GM10248 (cell line): ENCODE data around the gene BBS9.

Source experiments
- CTCF ChIA-PET: fragments of 300-600 bp; sonication (Branson Sonifier 250); formaldehyde crosslinking; extraction: SDS; loops from one replicate; lab custom pipeline; 2021; ENCODE audit warnings: antibody characterized with exemption; lab: Yijun Ruan, JAX
- POLR2A ChIA-PET: fragments of 350-650 bp; sonication (Branson Sonifier 250); formaldehyde crosslinking; extraction: SDS; loops from one replicate; lab custom pipeline; 2020; ENCODE audit warnings: antibody characterized with exemption; lab: Yijun Ruan, JAX
- DNase-seq: peaks from one replicate; pipeline ENCODE4 v3.0.0; 2012; ENCODE audit errors: extremely low spot score
- TF ChIP-seq, protein P1 (sequence below): IDR thresholded peaks from 2 replicates; pipeline ENCODE4 v1.5.1; 2012; ENCODE audit warnings: mild to moderate bottlenecking, low read depth; ENCODE audit errors: extremely low read depth, missing control alignments, control extremely low read depth

The BBS9 gene

DNA sequence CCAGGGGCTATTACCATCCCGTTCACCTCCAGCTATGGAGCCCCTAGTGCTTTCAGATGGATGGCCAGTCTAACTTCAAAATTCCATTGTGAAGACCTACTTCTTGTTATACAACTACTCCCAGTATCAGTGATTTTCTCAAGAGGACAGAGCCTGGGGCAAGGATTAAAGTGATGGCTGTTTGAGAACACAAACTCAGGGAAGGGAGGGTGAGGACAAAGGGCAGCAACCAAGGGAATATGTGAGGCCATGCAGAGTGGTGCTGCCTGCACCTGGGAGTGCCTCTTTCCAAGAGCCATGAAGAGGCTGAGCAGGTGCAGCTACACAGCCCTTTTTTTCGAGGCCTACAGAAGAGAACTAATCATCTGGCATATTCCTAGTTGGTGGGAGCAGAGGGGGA, 472.5 kb downstream of the BBS9 start:
- TF ChIP-seq, protein P1, sequence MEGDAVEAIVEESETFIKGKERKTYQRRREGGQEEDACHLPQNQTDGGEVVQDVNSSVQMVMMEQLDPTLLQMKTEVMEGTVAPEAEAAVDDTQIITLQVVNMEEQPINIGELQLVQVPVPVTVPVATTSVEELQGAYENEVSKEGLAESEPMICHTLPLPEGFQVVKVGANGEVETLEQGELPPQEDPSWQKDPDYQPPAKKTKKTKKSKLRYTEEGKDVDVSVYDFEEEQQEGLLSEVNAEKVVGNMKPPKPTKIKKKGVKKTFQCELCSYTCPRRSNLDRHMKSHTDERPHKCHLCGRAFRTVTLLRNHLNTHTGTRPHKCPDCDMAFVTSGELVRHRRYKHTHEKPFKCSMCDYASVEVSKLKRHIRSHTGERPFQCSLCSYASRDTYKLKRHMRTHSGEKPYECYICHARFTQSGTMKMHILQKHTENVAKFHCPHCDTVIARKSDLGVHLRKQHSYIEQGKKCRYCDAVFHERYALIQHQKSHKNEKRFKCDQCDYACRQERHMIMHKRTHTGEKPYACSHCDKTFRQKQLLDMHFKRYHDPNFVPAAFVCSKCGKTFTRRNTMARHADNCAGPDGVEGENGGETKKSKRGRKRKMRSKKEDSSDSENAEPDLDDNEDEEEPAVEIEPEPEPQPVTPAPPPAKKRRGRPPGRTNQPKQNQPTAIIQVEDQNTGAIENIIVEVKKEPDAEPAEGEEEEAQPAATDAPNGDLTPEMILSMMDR = no peak
- ChIA-PET CTCF (no interaction called here), POLR2A (no interaction called here)
- DNase-seq = no peak

DNA sequence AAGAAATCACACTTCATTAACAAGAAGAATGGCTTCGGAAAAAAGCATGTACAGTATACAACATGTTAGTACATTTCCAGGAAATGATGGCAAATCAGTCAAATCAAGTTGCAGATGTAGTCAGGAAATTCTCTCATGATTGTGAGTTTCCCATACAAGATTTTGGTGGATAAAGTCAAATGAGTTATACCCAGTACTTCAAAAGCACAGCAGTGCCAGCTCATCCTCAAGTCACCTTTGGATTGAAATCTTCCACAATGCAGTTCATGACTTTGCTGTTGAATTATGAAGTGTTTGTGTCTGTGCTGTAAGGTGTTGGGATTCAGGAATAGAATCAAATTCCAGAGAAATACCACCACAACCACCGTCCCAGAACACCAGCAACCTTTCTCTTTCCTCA, 474.7 kb downstream of the BBS9 start:
- TF ChIP-seq, protein P1 = no peak
- ChIA-PET CTCF (no interaction called here), POLR2A (no interaction called here)
- DNase-seq = no peak

DNA sequence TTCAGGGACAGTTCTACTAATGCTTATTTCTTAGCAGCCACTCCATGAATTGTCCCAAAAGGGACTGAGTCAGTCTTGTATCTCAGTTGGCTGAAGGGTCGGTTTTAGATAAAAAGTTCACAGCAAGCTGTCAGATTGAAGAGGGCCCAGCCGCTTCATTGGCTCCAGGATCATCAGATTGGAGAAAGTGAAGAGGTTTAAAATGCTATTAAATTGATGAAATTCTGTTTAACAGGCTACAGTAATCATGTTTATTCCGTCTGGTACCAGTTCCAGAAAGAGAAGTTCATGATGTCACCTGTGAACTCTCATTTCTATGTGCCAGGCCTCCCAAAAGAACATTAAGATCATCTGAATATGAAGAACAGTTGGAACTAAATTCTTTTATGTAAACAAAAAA, 481.6 kb downstream of the BBS9 start:
- TF ChIP-seq, protein P1 = no peak
- CTCF ChIA-PET = no interaction called here
- no peak for DNase-seq
- POLR2A ChIA-PET = no interaction called here

DNA sequence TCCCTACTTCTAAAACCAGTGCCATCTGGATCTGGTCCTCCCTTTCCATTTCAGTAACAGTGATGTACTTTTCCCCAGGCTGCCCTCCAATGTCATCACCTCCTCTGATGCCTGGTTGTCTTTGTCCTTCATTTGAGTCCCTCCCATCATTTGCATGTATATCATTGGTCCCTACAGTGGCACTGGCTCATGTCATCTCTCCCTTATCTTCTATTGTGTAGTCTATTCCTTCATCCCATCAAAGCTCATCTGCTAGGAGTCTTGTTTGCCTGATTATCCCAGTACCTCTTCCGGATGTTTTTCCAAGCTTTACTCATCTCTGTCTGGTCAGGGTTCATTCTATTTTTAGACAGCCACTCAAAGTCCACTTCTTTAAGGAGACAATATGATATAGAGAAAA, 483.1 kb downstream of the BBS9 start:
- POLR2A ChIA-PET = no interaction called here
- CTCF ChIA-PET = interaction anchor here (1.6 kb wide), 1 partner anchor 12 kb away, joined by 3 read pairs; no protein-coding TSS in a partner anchor
- TF ChIP-seq, protein P1 = no peak
- no peak for DNase-seq

DNA sequence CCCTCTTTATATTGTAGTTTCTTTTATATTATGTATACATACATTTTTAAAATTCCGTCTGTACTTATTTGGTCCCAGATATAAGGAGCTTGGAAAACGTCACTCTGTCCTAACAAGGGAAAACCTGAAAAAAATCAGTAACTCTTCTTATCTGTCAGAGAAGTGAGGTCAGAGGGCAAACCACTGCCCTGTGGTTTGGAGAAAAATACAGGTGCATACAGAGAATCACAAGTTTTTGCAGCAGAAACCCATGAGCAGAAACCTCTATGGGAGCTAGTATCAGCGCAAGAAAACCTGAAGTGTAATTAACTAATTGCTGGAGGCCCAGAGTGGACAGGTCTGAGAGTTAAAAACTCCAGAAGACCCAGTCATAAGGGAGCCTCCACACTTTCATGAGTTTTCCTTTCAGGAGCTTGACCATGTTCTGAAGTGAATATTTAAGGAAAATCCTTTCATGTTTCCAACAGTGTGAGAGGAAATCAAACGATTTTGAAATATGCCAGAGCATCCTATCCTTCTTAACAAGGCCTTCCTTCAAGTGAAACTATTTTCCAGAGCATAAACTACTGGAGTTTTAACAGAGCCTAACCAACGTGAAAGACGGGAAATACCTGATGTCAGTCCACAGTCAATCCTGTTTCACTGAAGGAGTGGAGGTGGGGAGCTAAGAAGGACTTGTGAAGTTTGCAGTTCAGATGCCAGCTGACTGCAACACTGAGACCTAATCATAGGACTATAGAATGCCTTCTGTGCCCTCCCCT, 485.2 kb downstream of the BBS9 start:
- TF ChIP-seq, protein P1 = no peak
- no peak for DNase-seq
- CTCF ChIA-PET = interaction anchor here (1.1 kb wide), 1 partner anchor 22 kb away, joined by 3 read pairs; no protein-coding TSS in a partner anchor
- POLR2A ChIA-PET = no interaction called here

DNA sequence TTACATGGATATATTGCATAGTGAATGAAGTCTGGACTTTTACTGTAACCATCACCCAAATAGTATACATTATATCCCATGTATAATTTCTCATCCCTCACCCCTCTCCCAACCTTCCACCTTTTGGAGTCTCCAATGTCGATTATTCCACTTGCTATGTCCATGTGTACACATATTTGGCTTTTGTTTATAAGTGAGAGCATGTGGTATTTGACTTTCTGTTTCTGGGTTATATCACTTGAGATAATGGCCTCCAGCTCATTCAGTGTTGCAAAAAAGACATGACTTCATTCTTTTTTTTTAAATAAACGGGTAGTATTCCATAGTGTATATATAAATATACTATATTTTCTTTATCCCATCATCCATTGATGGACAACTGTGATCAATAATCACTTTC, 487.4 kb downstream of the BBS9 start:
- POLR2A ChIA-PET = no interaction called here
- CTCF ChIA-PET = no interaction called here

More for the DNA sequence above, 487.4 kb downstream of the BBS9 start:
- DNase-seq = no peak
- TF ChIP-seq, protein P1 = no peak
